Measurements from ENCODE around the gene RSPH10B2. TPM values are rescaled to one million over a fixed set of nuclear protein-coding genes. Genes with fewer than 3 reads are reported as not detected.
"Not testable (repeated sequence)": the region's sequence is repeated elsewhere in the genome, so short reads cannot be mapped to it uniquely, and the experiment has no call there.

RSPH10B2 gene
- total RNA-seq (2014; rRNA removed; shearing (Covaris generic)), result 0.80 and 6.6 TPM in 2 replicates

- DNase-seq (ENCODE audit: low spot score); in situ Hi-C loops (cut with HindIII; ENCODE audit: low sequenced_read_pairs): not testable (repeated sequence)
These were observed at the start of gene RSPH10B2 for GRCh38 chr7:6753964-6754363. TSS of gene RSPH10B2 (plus strand) at chr7:6754103. CDS start at chr7:6757678, 3,575 bp downstream.

- in situ Hi-C loops (cut with HindIII; ENCODE audit: low sequenced_read_pairs), result no loop called here
- DNase-seq (ENCODE audit: low spot score), result peak; percentile 5
These were observed 47.8 kb upstream of the RSPH10B2 start for GRCh38 chr7:6705959-6706665.

- in situ Hi-C loops (cut with HindIII; ENCODE audit: low sequenced_read_pairs), result no loop called here
- DNase-seq (ENCODE audit: low spot score), result peak; percentile 91
These were observed 47.1 kb upstream of the RSPH10B2 start, which contains the start of gene ZNF12 for GRCh38 chr7:6706666-6707407. TSS of gene ZNF12 (minus strand) at chr7:6706947. CDS start at chr7:6705173, 1,774 bp downstream.

GRCh38 chr7:6708304-6708703 lies 45.6 kb upstream of the RSPH10B2 start:
- in situ Hi-C loops (cut with HindIII; ENCODE audit: low sequenced_read_pairs), result no loop called here
- no peak for DNase-seq (ENCODE audit: low spot score)

- in situ Hi-C loops (cut with HindIII; ENCODE audit: low sequenced_read_pairs), result no loop called here
- no peak for DNase-seq (ENCODE audit: low spot score)
These were observed 44.1 kb upstream of the RSPH10B2 start for GRCh38 chr7:6709808-6710207.

GRCh38 chr7:6714360-6714759 lies 39.5 kb upstream of the RSPH10B2 start:
- in situ Hi-C loops (cut with HindIII; ENCODE audit: low sequenced_read_pairs), result no loop called here
- no peak for DNase-seq (ENCODE audit: low spot score)

GRCh38 chr7:6715898-6716297 lies 38.0 kb upstream of the RSPH10B2 start:
- in situ Hi-C loops (cut with HindIII; ENCODE audit: low sequenced_read_pairs); DNase-seq (ENCODE audit: low spot score): not testable (repeated sequence)

GRCh38 chr7:6718124-6718523 lies 35.8 kb upstream of the RSPH10B2 start:
- DNase-seq (ENCODE audit: low spot score), result no peak
- in situ Hi-C loops (cut with HindIII; ENCODE audit: low sequenced_read_pairs), result no loop called here

- DNase-seq (ENCODE audit: low spot score); in situ Hi-C loops (cut with HindIII; ENCODE audit: low sequenced_read_pairs): not testable (repeated sequence)
These were observed 29.6 kb upstream of the RSPH10B2 start for GRCh38 chr7:6724351-6724750.

GRCh38 chr7:6725003-6725402 lies 28.9 kb upstream of the RSPH10B2 start:
- in situ Hi-C loops (cut with HindIII; ENCODE audit: low sequenced_read_pairs), result no loop called here
- no peak for DNase-seq (ENCODE audit: low spot score)

GRCh38 chr7:6726341-6726740 lies 27.6 kb upstream of the RSPH10B2 start:
- DNase-seq (ENCODE audit: low spot score); in situ Hi-C loops (cut with HindIII; ENCODE audit: low sequenced_read_pairs): not testable (repeated sequence)

GRCh38 chr7:6727663-6728062 lies 26.2 kb upstream of the RSPH10B2 start:
- DNase-seq (ENCODE audit: low spot score), result no peak
- in situ Hi-C loops (cut with HindIII; ENCODE audit: low sequenced_read_pairs), result no loop called here

- DNase-seq (ENCODE audit: low spot score); in situ Hi-C loops (cut with HindIII; ENCODE audit: low sequenced_read_pairs): not testable (repeated sequence)
These were observed 24.9 kb upstream of the RSPH10B2 start for GRCh38 chr7:6728893-6729491.

- in situ Hi-C loops (cut with HindIII; ENCODE audit: low sequenced_read_pairs), result no loop called here
These were observed 24.2 kb upstream of the RSPH10B2 start for GRCh38 chr7:6729492-6730342.

GRCh38 chr7:6730343-6730633 lies 23.6 kb upstream of the RSPH10B2 start:
- in situ Hi-C loops (cut with HindIII; ENCODE audit: low sequenced_read_pairs), result no loop called here
- DNase-seq (ENCODE audit: low spot score), result peak; percentile 5

More at GRCh38 chr7:6729492-6730342, 24.2 kb upstream of the RSPH10B2 start:
- DNase-seq (ENCODE audit: low spot score), result peak; percentile 94

- DNase-seq (ENCODE audit: low spot score); in situ Hi-C loops (cut with HindIII; ENCODE audit: low sequenced_read_pairs): not testable (repeated sequence)
These were observed 15.5 kb upstream of the RSPH10B2 start for GRCh38 chr7:6738415-6738814.

- in situ Hi-C loops (cut with HindIII; ENCODE audit: low sequenced_read_pairs); DNase-seq (ENCODE audit: low spot score): not testable (repeated sequence)
These were observed 9.3 kb upstream of the RSPH10B2 start for GRCh38 chr7:6744410-6745100.

- in situ Hi-C loops (cut with HindIII; ENCODE audit: low sequenced_read_pairs); DNase-seq (ENCODE audit: low spot score): not testable (repeated sequence)
These were observed 4.6 kb upstream of the RSPH10B2 start for GRCh38 chr7:6749335-6749734.

GRCh38 chr7:6750173-6750572 lies 3.7 kb upstream of the RSPH10B2 start:
- DNase-seq (ENCODE audit: low spot score); in situ Hi-C loops (cut with HindIII; ENCODE audit: low sequenced_read_pairs): not testable (repeated sequence)
